ENCODE data around the gene PRR5.
"Not testable (repeated sequence)": the region's sequence is repeated elsewhere in the genome, so short reads cannot be mapped to it uniquely, and the experiment has no call there.

Gene PRR5

DNA sequence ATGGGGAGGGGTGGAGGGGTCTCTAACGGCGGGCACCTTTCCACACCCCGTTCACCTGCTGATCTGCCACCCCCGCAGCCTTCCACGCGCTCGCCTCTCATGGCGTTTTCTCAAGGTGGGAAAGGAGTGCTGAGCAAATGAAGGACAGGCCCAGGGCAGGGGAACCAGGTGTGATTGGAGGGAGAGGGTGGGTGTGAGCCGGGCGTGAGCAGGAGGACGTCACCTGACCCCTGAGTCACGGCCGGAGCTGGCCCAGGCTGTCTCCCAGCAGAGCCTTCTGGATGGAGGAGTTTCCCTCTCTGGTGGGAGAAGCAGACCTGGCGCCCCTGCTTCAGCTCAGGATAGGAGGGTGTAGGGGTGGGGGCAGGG, 36.3 kb downstream of the PRR5 start:
- Histone ChIP-seq H3K4me3 (ENCODE audit: low read depth in 1 of 2, low read length in 1 of 2) (no peak overlapping the region), H3K36me3 (no peaks in the 10 kb centered on the region), H3K27ac (no peak overlapping the region), H3K4me1 (ENCODE audit: control insufficient read depth in 1 of 2, insufficient read depth in 1 of 2, low read depth in 1 of 2, low read length in 1 of 2) (no peaks in the 10 kb centered on the region), H3K9me3 (no peaks in the 10 kb centered on the region), H3K27me3 (peaks cover 10% of the 10 kb centered on the region)
- TF ChIP-seq, protein P1, sequence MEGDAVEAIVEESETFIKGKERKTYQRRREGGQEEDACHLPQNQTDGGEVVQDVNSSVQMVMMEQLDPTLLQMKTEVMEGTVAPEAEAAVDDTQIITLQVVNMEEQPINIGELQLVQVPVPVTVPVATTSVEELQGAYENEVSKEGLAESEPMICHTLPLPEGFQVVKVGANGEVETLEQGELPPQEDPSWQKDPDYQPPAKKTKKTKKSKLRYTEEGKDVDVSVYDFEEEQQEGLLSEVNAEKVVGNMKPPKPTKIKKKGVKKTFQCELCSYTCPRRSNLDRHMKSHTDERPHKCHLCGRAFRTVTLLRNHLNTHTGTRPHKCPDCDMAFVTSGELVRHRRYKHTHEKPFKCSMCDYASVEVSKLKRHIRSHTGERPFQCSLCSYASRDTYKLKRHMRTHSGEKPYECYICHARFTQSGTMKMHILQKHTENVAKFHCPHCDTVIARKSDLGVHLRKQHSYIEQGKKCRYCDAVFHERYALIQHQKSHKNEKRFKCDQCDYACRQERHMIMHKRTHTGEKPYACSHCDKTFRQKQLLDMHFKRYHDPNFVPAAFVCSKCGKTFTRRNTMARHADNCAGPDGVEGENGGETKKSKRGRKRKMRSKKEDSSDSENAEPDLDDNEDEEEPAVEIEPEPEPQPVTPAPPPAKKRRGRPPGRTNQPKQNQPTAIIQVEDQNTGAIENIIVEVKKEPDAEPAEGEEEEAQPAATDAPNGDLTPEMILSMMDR (IDR thresholded peaks at IDR 0.05), result no peak

DNA sequence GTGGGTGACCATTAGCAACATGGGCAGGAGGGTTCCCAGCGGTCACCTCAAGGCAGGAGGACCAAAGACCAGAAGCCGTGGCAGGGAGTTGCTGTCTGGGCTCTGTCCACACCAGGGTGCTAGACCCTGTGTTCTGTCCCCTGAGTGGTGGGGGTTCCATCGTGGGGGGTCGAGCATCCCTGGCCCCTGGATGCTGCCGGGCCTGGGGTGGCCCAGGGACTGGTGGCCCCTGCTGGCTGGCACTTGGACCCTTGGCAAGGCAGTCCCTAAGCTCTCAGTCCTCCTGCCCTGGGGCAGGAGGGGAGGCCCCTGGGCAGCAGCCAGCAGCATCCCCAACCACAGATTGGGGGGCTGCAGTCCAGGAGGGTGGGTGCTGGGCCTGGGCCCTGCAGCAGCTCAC, 37.0 kb downstream of the PRR5 start:
- Histone ChIP-seq H3K9me3 (no peaks in the 10 kb centered on the region), H3K27ac (no peak overlapping the region), H3K27me3 (peaks cover 14% of the 10 kb centered on the region), H3K4me3 (ENCODE audit: low read depth in 1 of 2, low read length in 1 of 2) (no peak overlapping the region), H3K4me1 (ENCODE audit: control insufficient read depth in 1 of 2, insufficient read depth in 1 of 2, low read depth in 1 of 2, low read length in 1 of 2) (no peaks in the 10 kb centered on the region), H3K36me3 (no peaks in the 10 kb centered on the region)
- TF ChIP-seq, protein P1 (IDR thresholded peaks at IDR 0.05), result no peak

DNA sequence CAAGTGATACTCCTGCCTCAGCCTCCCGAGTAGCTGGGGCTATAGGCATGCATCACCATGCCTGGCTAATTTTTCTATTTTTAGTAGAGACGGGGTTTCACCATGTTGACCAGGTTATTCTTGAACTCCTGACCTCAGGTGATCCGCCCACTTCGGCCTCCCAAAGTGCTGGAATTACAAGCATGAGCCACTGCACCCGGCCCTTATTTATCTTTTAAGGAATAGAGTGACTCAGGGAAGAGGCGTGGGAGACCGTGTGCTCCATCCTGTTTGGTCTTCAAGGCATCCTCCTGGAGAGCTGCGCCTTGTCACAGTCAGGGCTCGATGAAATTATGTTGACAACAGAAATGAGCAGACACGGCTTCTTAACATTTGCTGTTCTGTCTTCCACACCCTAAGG, 37.7 kb downstream of the PRR5 start:
- H3K27me3 ChIP-seq, result peaks cover 15% of the 10 kb centered on the region

DNA sequence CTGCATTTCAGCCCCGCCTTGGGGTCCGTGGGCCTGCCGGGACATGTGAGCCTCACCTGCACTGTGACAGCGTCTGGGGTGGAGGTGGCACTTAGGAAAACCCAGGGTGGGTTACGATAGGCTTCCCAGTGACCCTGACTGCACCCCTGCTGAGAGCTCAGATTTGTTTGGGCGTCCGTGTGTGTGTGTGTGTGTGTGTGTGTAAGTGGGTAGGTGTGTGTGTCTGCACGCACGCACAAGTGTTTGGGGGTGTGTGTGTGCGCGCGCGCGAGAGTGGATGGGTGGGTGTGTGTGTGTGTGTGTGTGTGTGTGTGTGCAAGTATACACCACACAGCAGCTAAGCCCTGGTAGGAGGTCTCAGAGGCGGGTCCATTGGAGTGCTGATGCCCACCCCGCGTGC, 38.3 kb downstream of the PRR5 start:
- Histone ChIP-seq H3K36me3 (no peaks in the 10 kb centered on the region), H3K4me3 (ENCODE audit: low read depth in 1 of 2, low read length in 1 of 2) (no peak overlapping the region), H3K27ac (no peak overlapping the region), H3K9me3 (no peaks in the 10 kb centered on the region), H3K4me1 (ENCODE audit: control insufficient read depth in 1 of 2, insufficient read depth in 1 of 2, low read depth in 1 of 2, low read length in 1 of 2) (no peaks in the 10 kb centered on the region), H3K27me3 (peaks cover 16% of the 10 kb centered on the region)
- TF ChIP-seq, protein P1 (IDR thresholded peaks at IDR 0.05), result no peak

More for the DNA sequence above, 37.7 kb downstream of the PRR5 start:
- H3K36me3 ChIP-seq; H3K9me3 ChIP-seq; H3K4me3 ChIP-seq (ENCODE audit: low read depth in 1 of 2, low read length in 1 of 2); H3K4me1 ChIP-seq (ENCODE audit: control insufficient read depth in 1 of 2, insufficient read depth in 1 of 2, low read depth in 1 of 2, low read length in 1 of 2); H3K27ac ChIP-seq: not testable (repeated sequence)

DNA sequence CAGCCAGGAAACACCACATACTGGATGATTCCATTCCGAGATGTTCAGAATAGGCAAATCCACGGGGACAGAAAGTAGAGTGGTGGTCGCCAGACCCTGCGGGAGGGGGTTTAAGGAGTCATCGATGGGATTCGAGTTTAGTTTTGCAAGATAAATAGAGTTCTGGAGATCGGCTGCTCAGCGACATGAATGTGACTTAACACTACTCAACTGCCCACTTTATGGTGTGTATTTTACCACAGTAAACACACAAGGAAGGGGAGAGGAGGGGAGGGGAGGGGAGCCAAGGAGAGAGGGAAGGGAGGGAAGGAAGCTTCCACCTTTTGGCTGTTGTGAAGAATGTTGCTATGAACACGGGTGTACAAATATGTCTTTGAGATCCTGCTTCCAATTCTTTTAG, 39.9 kb downstream of the PRR5 start:
- H3K36me3 ChIP-seq, result no peaks in the 10 kb centered on the region
- TF ChIP-seq, protein P1 (IDR thresholded peaks at IDR 0.05), result no peak
- H3K27me3 ChIP-seq, result peaks cover 32% of the 10 kb centered on the region
- no peak overlapping the region for H3K4me3 ChIP-seq (ENCODE audit: low read depth in 1 of 2, low read length in 1 of 2)
- H3K4me1 ChIP-seq (ENCODE audit: control insufficient read depth in 1 of 2, insufficient read depth in 1 of 2, low read depth in 1 of 2, low read length in 1 of 2), result no peaks in the 10 kb centered on the region
- H3K9me3 ChIP-seq, result no peaks in the 10 kb centered on the region
- H3K27ac ChIP-seq, result no peak overlapping the region

GRCh38 chr22:44743247-44743646, 41.2 kb downstream of the PRR5 start:
- H3K9me3 ChIP-seq, result no peaks in the 10 kb centered on the region
- peaks cover 34% of the 10 kb centered on the region for H3K27me3 ChIP-seq
- no peak overlapping the region for H3K27ac ChIP-seq
- no peaks in the 10 kb centered on the region for H3K4me1 ChIP-seq (ENCODE audit: control insufficient read depth in 1 of 2, insufficient read depth in 1 of 2, low read depth in 1 of 2, low read length in 1 of 2)
- H3K36me3 ChIP-seq, result no peaks in the 10 kb centered on the region
- no peak overlapping the region for H3K4me3 ChIP-seq (ENCODE audit: low read depth in 1 of 2, low read length in 1 of 2)
- TF ChIP-seq, protein P1 (IDR thresholded peaks at IDR 0.05), result no peak

All from neutrophil (primary cell).